Measurements from ENCODE around the gene SLC15A1. TPM values are rescaled to one million over a fixed set of nuclear protein-coding genes. Genes with fewer than 3 reads are reported as not detected.

The SLC15A1 gene
- total and polyA plus RNA-seq, 2 experiments from 2014 or later: 7.5 to 18.7 TPM

GRCh38 chr13:98769736-98770135 is 17.3 kb upstream of the SLC15A1 start:
- Histone ChIP-seq H3K27ac (no peak overlapping the region), H4K20me1 (ENCODE audit: insufficient read depth, poor library complexity, severe bottlenecking) (no peaks in the 10 kb centered on the region), H3K27me3 (no peaks in the 10 kb centered on the region), H3K9me2 (replicated peaks; ENCODE audit: insufficient read depth) (no peaks in the 10 kb centered on the region), H2AFZ (no peak overlapping the region), H3K4me3 (no peak overlapping the region), H3K4me1 (ENCODE audit: insufficient read depth) (peaks cover 12% of the 10 kb centered on the region), H3K79me2 (no peaks in the 10 kb centered on the region), H3K36me3 (replicated peaks; ENCODE audit: insufficient read depth, low read depth) (no peaks in the 10 kb centered on the region), H3K9me3 (ENCODE audit: low read depth) (no peaks in the 10 kb centered on the region), H3K4me2 (no peak overlapping the region)
- WGBS (ENCODE audit: low lambda C conversion rate, missing lambda C conversion rate): 91% methylated on average over 7 of the region's 7 CpGs
- TF ChIP-seq EZH2phosphoT487 (IDR thresholded peaks at IDR 0.05; ENCODE audit: low read depth, severe bottlenecking, unreplicated experiment) (no peak), CTCF (IDR thresholded peaks at IDR 0.05; ENCODE audit: poor library complexity) (no peak), EZH2 (IDR thresholded peaks at IDR 0.05; ENCODE audit: borderline replicate concordance) (no peak)
- no peak for DNase-seq (ENCODE audit: low spot score)

- 92% methylated on average over 4 of the region's 4 CpGs for WGBS (ENCODE audit: low lambda C conversion rate, missing lambda C conversion rate)
- Histone ChIP-seq H3K9me2 (replicated peaks; ENCODE audit: insufficient read depth) (no peaks in the 10 kb centered on the region), H3K9me3 (ENCODE audit: low read depth) (no peaks in the 10 kb centered on the region), H3K4me2 (no peak overlapping the region), H3K36me3 (replicated peaks; ENCODE audit: insufficient read depth, low read depth) (no peaks in the 10 kb centered on the region), H3K4me3 (no peak overlapping the region), H4K20me1 (ENCODE audit: insufficient read depth, poor library complexity, severe bottlenecking) (no peaks in the 10 kb centered on the region), H3K27ac (no peak overlapping the region), H3K79me2 (no peaks in the 10 kb centered on the region), H2AFZ (no peak overlapping the region), H3K4me1 (ENCODE audit: insufficient read depth) (peaks cover 12% of the 10 kb centered on the region), H3K27me3 (no peaks in the 10 kb centered on the region)
- no peak for DNase-seq (ENCODE audit: low spot score)
- TF ChIP-seq EZH2 (IDR thresholded peaks at IDR 0.05; ENCODE audit: borderline replicate concordance) (no peak), CTCF (IDR thresholded peaks at IDR 0.05; ENCODE audit: poor library complexity) (no peak), EZH2phosphoT487 (IDR thresholded peaks at IDR 0.05; ENCODE audit: low read depth, severe bottlenecking, unreplicated experiment) (no peak)
These were observed 16.1 kb upstream of the SLC15A1 start for GRCh38 chr13:98768522-98768921.

- WGBS (ENCODE audit: low lambda C conversion rate, missing lambda C conversion rate): 88% methylated on average over 11 of the region's 11 CpGs
- H3K9me3 ChIP-seq (ENCODE audit: low read depth): no peaks in the 10 kb centered on the region
- H3K4me1 ChIP-seq (ENCODE audit: insufficient read depth): peaks cover 12% of the 10 kb centered on the region
- H3K79me2 ChIP-seq: no peaks in the 10 kb centered on the region
- no peaks in the 10 kb centered on the region for H3K9me2 ChIP-seq (replicated peaks; ENCODE audit: insufficient read depth)
- H3K4me3 ChIP-seq: no peak overlapping the region
- no peaks in the 10 kb centered on the region for H4K20me1 ChIP-seq (ENCODE audit: insufficient read depth, poor library complexity, severe bottlenecking)
- H3K27ac ChIP-seq: peak overlapping the region; percentile 40
- H3K36me3 ChIP-seq (replicated peaks; ENCODE audit: insufficient read depth, low read depth): no peaks in the 10 kb centered on the region
- TF ChIP-seq EZH2 (IDR thresholded peaks at IDR 0.05; ENCODE audit: borderline replicate concordance): no peak
- no peak for TF ChIP-seq CTCF (IDR thresholded peaks at IDR 0.05; ENCODE audit: poor library complexity)
- TF ChIP-seq EZH2phosphoT487 (IDR thresholded peaks at IDR 0.05; ENCODE audit: low read depth, severe bottlenecking, unreplicated experiment): no peak
- peak overlapping the region; percentile 55 for H3K4me2 ChIP-seq
- no peaks in the 10 kb centered on the region for H3K27me3 ChIP-seq
- DNase-seq (ENCODE audit: low spot score): no peak
- no peak overlapping the region for H2AFZ ChIP-seq
These were observed 14.2 kb upstream of the SLC15A1 start for GRCh38 chr13:98766697-98767096.

All from hepatocyte (in vitro differentiated cells).